Fibroblast of mammary gland (primary cell): ENCODE results near the gene SPRYD7.

Experiments
- DNase-seq: peaks from one replicate; pipeline ENCODE4 v3.0.0-alpha.2; 2010; ENCODE audit warnings: low read depth
- H3K4me3 ChIP-seq: 2 replicates; pipeline ENCODE4 v1.5.1; 2011; ENCODE audit warnings: low read depth, mild to moderate bottlenecking, low read length, moderate library complexity; ENCODE audit not compliant: control insufficient read depth
- TF ChIP-seq, protein P1 (sequence below): conservative IDR thresholded peaks from 2 replicates; pipeline ENCODE4 v1.5.1; 2011; ENCODE audit warnings: low read depth, low read length, inconsistent platforms; ENCODE audit not compliant: control insufficient read depth, insufficient read depth

The SPRYD7 gene

DNA sequence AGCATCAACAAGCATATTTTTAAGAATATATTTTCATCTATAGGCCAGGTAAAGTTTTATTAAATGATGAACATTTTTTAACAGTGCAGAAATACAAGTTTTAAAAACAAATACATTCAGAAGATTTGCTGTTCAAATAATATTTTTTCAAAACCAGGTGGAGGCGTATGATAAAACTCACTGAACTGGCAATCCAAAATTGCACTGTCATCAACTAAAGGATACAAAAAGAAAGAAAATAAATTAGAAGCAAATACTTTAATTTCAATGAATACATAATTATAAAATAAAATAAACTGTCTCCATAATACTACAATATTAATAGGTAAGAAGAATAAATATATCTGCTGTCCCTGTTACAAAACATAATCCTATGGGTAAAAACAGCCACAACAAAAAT is 21.2 kb downstream of the SPRYD7 start:
- TF ChIP-seq, protein P1, sequence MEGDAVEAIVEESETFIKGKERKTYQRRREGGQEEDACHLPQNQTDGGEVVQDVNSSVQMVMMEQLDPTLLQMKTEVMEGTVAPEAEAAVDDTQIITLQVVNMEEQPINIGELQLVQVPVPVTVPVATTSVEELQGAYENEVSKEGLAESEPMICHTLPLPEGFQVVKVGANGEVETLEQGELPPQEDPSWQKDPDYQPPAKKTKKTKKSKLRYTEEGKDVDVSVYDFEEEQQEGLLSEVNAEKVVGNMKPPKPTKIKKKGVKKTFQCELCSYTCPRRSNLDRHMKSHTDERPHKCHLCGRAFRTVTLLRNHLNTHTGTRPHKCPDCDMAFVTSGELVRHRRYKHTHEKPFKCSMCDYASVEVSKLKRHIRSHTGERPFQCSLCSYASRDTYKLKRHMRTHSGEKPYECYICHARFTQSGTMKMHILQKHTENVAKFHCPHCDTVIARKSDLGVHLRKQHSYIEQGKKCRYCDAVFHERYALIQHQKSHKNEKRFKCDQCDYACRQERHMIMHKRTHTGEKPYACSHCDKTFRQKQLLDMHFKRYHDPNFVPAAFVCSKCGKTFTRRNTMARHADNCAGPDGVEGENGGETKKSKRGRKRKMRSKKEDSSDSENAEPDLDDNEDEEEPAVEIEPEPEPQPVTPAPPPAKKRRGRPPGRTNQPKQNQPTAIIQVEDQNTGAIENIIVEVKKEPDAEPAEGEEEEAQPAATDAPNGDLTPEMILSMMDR, result no peak
- DNase-seq, result no peak
- H3K4me3 ChIP-seq, result no peak overlapping the region

DNA sequence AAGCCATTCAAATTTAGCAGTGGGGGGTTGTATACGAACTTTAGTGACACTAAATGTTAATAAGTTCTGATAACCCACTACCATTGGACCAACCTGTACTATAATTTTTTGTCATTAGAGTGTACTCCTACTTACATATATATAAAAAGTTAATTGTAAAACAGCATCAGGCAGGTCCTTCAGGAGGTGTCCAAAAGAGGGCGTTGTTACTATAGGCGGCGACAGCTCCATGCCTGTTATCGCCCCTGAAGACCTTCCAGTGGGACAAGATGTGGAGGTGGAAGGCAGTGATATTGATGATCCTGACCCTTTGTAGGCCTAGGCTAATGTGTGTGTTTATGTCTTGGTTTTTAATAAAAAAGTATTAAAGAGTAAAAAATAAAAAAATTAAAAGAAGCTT is 27.5 kb downstream of the SPRYD7 start:
- H3K4me3 ChIP-seq, result no peak overlapping the region
- TF ChIP-seq, protein P1, result no peak
- DNase-seq, result no peak

DNA sequence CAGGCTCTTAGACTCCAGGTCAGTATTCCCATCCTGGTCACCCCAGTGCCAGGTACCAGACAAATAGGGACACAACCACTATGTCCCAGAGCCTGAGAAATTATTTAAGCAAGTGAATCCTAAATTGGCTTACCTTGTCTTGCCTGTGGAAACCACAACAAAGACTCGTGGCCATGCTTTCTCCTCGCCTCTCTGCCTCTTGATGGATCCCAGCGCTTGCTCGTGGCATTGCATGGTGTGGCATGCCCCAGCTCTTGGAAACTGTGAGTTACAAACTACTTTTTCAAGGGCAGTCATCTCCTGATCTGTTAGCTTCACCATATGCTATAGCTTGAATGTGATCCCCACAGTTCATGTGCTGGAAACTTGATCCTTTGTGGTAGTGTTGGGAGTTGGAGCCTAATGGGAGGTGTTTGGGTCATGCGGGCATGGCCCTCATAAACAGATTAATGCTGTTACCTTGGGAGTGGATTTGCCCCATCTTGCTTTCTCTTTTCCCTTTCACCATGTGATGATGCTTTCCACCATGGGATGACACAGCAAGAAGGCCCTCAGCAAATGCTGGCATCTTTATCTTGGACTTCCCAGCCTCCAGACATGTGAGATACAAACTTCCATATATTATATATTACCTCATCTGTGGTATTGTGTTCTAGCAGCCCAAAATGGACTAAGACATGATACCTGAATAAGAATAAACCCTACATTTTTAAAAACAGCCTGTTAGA is 31.2 kb downstream of the SPRYD7 start:
- no peak for DNase-seq
- H3K4me3 ChIP-seq, result no peak overlapping the region
- TF ChIP-seq, protein P1, result no peak

DNA sequence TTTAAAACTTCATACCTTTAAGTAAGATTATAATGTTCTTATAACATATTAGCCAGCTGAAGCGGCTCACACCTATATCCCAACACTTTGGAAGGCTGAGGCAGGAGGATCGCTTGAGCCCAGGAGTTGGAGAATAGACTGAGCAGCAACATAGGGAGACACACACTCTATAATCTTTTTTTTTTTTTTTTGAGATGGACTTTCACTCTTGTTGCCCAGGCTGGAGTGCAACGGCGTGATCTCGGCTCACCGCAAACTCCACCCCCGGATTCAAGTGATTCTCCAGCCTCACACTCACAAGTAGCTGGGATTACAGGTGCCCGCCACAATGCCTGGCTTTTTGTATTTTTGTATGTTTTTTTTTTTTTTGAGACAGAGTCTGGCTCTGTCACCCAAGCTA is 37.3 kb downstream of the SPRYD7 start:
- no peak for DNase-seq
- TF ChIP-seq, protein P1, result no peak
- no peak overlapping the region for H3K4me3 ChIP-seq

DNA sequence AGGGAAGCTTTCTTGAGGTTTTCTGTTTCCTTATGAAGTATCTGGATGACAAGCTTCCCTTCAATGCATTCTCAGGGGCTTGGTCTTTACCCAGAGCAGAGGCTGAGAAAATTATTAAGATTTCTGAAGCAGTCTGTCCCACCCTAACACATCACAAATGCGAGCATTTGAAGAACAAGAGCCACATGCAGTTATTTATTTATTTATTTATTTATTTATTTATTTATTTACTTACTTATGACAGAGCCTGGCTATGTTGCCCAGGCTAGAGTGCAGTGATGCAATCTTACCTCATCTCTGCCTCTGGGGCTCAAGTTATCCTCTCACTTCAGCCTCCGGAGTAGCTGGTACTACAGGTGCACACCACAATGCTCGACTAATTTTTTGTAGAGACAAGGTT is 38.4 kb downstream of the SPRYD7 start:
- H3K4me3 ChIP-seq, result no peak overlapping the region
- TF ChIP-seq, protein P1, result no peak
- no peak for DNase-seq

DNA sequence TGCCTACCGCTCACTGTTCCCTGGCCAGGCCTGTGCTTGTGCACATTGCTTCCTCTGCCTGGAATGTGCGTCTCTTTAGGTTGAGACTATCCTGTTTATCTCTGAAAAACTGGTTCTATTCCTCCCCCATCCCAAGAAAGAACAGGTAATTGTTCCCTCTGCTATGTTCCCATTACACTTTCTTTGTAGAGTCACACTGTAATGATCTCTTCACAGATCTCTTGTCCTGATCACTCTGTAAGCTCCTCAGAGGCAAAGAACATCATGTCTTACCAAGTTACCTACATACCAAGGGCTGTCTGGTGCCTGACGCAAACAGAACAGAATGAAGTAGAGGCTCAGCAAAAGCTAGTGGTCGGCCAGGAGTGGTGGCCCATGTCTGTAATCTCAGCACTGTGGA is 40.3 kb downstream of the SPRYD7 start:
- no peak overlapping the region for H3K4me3 ChIP-seq
- TF ChIP-seq, protein P1, result no peak
- DNase-seq, result no peak
